ENCODE measurements around the gene PLEKHG5. TPM values are rescaled to one million over a fixed set of nuclear protein-coding genes. Genes with fewer than 3 reads are reported as not detected.

The PLEKHG5 gene
- total RNA-seq, 1 donor from 2014 or later: 12.2 TPM

DNA sequence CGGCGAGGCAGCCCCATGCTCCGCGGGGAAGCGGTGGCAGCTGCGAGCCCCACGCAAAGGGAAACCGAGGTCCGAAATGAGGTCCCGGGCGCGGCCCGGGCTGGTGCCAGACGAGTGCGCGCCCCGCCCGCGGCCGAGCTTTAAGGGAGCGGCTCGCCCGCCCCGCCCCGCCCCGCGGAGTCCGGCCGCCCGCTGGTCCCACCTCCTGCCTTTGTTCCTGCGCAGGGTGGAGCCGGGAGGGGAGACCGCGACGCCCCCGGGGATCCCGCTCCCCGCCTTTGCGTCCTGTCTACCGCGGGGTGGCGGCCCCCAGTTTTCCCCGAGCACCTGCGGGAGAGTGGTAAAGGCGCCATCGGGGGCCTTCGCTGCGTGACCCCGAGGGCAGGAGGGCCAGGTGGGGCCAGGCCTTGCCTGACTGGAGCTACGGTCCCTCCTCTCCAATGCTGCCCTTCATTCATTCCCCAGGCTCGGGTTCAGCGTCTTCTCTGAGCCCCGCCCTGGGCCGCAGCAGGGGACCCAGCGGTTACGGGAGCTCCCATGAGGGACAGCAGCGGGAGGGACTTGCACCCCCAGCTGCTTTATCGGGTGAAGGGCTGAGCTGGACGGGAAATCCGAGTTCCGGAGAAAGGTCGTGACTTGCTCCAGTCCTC is 71.5 kb downstream of the PLEKHG5 start, which contains the start of gene HES2:
Gene HES2 (minus strand): TSS at position 116 of the 650 bp plus-strand sequence. CDS start 99 bp downstream, at position 17.
- Histone ChIP-seq H3K4me1 (peaks cover 31% of the 10 kb centered on the region), H3K9me3 (no peaks in the 10 kb centered on the region), H3K36me3 (no peaks in the 10 kb centered on the region), H3K4me3 (peak within 1 kb of the TSS; percentile 40), H3K27ac (no peak within 1 kb of the TSS), H3K27me3 (peaks cover 93% of the 10 kb centered on the region)
- ATAC-seq (peak; percentile 61), DNase-seq (no peak)
- TF ChIP-seq, protein P1, sequence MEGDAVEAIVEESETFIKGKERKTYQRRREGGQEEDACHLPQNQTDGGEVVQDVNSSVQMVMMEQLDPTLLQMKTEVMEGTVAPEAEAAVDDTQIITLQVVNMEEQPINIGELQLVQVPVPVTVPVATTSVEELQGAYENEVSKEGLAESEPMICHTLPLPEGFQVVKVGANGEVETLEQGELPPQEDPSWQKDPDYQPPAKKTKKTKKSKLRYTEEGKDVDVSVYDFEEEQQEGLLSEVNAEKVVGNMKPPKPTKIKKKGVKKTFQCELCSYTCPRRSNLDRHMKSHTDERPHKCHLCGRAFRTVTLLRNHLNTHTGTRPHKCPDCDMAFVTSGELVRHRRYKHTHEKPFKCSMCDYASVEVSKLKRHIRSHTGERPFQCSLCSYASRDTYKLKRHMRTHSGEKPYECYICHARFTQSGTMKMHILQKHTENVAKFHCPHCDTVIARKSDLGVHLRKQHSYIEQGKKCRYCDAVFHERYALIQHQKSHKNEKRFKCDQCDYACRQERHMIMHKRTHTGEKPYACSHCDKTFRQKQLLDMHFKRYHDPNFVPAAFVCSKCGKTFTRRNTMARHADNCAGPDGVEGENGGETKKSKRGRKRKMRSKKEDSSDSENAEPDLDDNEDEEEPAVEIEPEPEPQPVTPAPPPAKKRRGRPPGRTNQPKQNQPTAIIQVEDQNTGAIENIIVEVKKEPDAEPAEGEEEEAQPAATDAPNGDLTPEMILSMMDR (IDR thresholded peaks at IDR 0.05): no peak
- intact Hi-C loops (cut with DNase I): no loop called here

DNA sequence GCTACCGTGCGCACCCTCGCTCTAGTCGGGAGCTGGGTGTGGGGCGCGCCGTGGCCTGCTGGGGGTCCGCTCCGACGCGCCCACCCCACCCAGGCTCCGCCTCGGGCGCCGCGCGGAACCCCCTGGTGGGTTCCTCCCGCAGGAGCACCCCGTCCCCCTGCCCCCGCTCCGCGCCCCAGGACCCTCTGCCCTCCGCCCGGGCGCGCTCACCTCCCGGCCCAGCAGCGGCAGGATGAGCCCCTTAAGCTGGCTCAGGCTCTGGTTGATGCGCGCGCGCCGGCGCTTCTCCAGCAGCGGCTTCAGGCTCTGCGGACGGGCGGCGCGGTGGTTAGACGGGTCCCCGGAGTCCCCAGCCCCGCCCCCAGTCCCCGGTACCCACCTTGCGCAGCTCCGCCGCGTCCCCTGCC is 72.1 kb downstream of the PLEKHG5 start:
- ATAC-seq: no peak

DNA sequence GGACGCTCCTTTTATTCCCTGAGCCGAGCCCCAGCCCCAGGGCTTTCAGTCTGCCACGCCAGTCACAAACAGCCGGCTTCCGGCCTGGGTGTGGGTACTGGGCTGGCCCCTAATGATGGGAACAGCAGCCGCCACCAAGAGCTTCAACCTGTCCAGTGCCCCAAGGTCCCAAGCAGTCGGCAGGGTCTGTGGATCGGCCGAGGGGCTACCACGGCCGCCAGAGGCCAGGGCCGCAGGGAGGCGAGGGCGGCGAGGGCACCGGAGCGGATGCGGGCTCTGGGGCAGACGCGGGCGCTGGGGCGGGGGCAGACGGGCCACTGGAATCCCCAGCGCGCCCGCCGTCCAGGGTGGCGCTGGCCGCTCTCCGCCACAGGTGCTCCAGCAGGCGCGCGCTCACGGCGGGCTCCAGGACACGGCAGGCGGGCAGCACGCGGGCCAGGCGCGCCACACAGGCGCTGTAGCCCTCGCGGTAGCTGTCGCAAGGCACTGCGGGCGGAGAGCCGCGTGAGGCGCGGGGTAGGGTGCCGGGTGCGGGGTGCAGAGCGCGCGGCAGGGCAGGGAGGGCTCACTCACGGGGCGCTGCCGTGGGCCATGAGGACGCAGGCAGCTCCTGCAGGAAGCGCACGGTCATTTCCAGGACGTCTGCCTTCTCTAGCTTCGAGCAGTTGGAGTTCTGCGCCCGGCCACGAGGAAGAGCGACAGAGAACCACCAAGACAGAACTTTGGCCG is 72.6 kb downstream of the PLEKHG5 start:
- intact Hi-C loops (cut with DNase I): no loop called here
- H3K4me1 ChIP-seq: peaks cover 25% of the 10 kb centered on the region
- peak overlapping the region; percentile 40 for H3K4me3 ChIP-seq
- ATAC-seq (no peak), DNase-seq (no peak)
- peaks cover 91% of the 10 kb centered on the region for H3K27me3 ChIP-seq
- no peaks in the 10 kb centered on the region for H3K36me3 ChIP-seq
- H3K27ac ChIP-seq: no peak overlapping the region
- no peaks in the 10 kb centered on the region for H3K9me3 ChIP-seq
- TF ChIP-seq, protein P1 (IDR thresholded peaks at IDR 0.05): no peak

More for the DNA sequence above, 72.1 kb downstream of the PLEKHG5 start:
- no peak for DNase-seq
- peak overlapping the region; percentile 40 for H3K4me3 ChIP-seq
- peaks cover 95% of the 10 kb centered on the region for H3K27me3 ChIP-seq
- TF ChIP-seq, protein P1 (IDR thresholded peaks at IDR 0.05): no peak
- no peaks in the 10 kb centered on the region for H3K36me3 ChIP-seq
- intact Hi-C loops (cut with DNase I): no loop called here
- peaks cover 31% of the 10 kb centered on the region for H3K4me1 ChIP-seq
- no peaks in the 10 kb centered on the region for H3K9me3 ChIP-seq
- H3K27ac ChIP-seq: no peak overlapping the region

DNA sequence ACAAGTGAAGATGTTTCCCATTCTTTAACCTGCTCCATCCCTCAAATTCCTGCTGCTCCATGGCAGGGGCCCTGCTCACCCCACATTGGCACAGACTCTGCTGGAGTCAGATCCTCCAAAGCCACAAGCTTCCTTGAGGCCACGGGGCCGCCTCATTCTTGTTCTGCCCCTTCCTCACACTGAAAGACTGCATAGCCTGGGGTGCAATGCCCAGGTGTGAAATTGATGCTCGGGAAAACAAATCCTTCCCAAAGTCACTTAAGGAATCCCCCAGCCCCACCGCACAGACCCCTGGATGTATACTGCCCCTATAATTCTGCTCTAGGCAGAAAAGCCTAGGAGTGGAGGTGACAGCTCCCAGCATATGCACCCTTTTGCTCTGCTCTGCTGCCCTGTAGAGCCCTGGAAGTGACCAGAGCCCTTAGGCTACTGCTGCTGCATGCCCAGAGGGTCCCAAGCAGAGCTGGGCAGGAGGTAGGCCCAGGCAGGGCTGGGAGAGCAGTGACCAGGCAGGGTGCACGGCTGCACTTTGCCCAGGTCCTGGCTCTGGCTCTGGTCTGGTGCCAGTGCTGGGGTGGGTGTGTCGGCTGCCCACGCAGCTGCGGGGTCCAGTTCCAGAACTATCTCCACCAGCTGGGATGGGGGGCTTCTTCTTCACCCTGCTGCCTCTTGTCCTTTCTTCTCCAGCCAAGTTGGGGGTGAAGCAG is 73.4 kb downstream of the PLEKHG5 start:
- H3K4me3 ChIP-seq: no peak overlapping the region
- TF ChIP-seq, protein P1 (IDR thresholded peaks at IDR 0.05): no peak
- H3K27ac ChIP-seq: no peak overlapping the region
- H3K27me3 ChIP-seq: peaks cover 84% of the 10 kb centered on the region
- H3K36me3 ChIP-seq: no peaks in the 10 kb centered on the region
- H3K4me1 ChIP-seq: peaks cover 18% of the 10 kb centered on the region
- ATAC-seq (no peak), DNase-seq (no peak)
- no peaks in the 10 kb centered on the region for H3K9me3 ChIP-seq
- intact Hi-C loops (cut with DNase I): no loop called here

Small RNA genes lying within 50 kb of the gene (microRNA-seq; reads per million reads assigned to microRNA genes)
- not detected for gene MIR4252 (ENCODE audit: borderline microRNAs expressed)

Other genes starting within 250 kb of the PLEKHG5 start
- not detected for gene HES3, start 247.5 kb downstream of the PLEKHG5 start, total RNA-seq
- gene GPR153, start 230.6 kb downstream of the PLEKHG5 start, total RNA-seq: 16.9 TPM
- 22.8 TPM for gene ACOT7, start 97.9 kb downstream of the PLEKHG5 start, total RNA-seq
- 5.7 TPM for gene HES2, start 71.7 kb downstream of the PLEKHG5 start, total RNA-seq
- 4.3 TPM for gene ESPN, start 66.9 kb downstream of the PLEKHG5 start, total RNA-seq
- 10.0 TPM for gene TNFRSF25, start 25.5 kb downstream of the PLEKHG5 start, total RNA-seq
- gene NOL9, start 62.8 kb upstream of the PLEKHG5 start, total RNA-seq: 23.6 TPM
- not detected for gene TAS1R1, start 63.6 kb upstream of the PLEKHG5 start, total RNA-seq
- gene ZBTB48, start 88.3 kb upstream of the PLEKHG5 start, total RNA-seq: 31.5 TPM
- 21.8 TPM for gene KLHL21, start 111.2 kb upstream of the PLEKHG5 start, total RNA-seq
- gene PHF13, start 122.1 kb upstream of the PLEKHG5 start, total RNA-seq: 10.8 TPM
- gene THAP3, start 133.2 kb upstream of the PLEKHG5 start, total RNA-seq: 15.3 TPM
- gene DNAJC11, start 210.1 kb upstream of the PLEKHG5 start, total RNA-seq: 37.6 TPM